COR-L47 (cell line): Measurements from ENCODE around the gene TUBA4A.
"Not testable (repeated sequence)": the region's sequence is repeated elsewhere in the genome, so short reads cannot be mapped to it uniquely, and the experiment has no call there.

Experiments
- DNase-seq: peaks from one replicate; lab custom pipeline; 2025; lab: John Stamatoyannopoulos, UW

TUBA4A gene

GRCh38 chr2:219210886-219211362, 42.8 kb downstream of the TUBA4A start:
- DNase-seq, result no peak

DNA sequence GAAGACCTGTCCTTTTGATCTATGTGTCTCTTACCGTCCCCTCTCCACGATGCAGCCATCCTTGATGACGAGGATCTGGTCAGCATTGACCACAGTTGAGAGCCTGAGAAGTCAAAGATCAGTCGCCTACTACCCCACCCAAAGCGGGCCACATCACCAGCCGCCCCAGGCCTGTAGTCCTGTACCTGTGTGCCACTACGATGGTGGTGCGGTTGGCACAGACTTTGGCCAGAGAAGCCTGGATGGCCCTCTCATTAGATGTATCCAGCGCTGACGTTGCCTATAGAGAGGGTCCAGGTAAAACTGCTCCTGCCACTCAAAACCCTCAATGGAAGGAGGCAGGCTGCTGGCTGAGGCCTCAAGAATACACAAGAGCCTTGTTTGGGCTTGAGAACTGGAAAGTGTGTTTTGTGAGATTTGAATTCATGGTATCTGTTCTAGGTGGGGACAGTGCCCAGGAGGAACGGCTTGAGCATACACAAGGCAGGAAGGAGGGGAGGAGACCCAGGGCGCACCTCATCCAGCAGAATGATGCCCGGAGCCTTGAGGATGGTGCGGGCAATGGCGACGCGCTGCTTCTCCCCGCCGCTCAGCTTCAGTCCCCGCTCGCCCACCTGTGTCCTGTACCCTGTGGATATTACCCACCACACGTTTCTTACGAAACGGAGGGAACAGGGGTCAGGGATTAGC, 43.4 kb downstream of the TUBA4A start:
- DNase-seq, result no peak

DNA sequence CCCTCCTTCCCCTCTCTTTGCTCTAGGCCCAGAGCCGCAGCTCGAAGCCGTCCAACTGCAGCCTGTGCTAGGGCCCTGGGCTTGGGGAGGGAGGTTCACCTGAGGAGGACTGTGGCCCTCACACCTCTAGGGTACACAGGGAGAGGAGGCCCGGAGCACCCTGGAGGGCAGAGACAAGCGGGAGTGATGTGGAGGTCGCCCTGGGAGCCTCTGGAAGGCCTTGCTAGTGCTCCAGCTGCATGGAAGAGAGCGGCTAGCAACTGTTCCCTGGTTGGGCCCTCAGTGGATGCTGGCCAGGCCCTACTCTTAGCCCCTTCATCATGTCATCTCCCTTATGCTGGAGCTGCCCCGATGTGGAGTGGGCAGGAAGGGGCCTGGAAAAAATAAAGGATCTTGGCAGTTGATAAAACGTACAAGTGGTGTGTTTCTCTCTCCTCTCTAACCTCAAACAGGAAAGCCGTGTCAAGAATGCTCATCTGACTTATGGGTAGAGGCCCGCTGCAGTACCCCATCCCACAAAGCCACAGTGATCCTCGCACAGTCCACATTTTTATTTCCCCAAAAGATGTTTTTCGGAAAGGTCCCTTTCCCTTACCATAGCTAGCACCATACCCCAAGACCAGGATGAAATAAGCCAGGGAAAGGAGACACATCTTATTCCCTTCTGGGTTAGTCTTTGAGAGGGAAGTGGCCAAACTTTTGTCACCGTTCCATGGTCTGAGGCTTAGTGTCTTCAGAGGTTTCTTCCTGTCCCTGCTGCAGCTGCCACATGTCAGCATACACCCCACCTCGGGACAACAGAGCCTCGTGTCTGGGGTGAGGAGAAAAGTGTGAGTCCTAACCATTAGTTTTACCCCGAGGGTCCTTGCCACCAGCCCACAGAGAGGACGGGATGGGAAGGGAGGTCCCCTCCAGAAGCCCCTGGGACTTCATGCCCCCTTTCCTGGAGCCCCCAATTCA, 44.2 kb downstream of the TUBA4A start:
- DNase-seq, result no peak

DNA sequence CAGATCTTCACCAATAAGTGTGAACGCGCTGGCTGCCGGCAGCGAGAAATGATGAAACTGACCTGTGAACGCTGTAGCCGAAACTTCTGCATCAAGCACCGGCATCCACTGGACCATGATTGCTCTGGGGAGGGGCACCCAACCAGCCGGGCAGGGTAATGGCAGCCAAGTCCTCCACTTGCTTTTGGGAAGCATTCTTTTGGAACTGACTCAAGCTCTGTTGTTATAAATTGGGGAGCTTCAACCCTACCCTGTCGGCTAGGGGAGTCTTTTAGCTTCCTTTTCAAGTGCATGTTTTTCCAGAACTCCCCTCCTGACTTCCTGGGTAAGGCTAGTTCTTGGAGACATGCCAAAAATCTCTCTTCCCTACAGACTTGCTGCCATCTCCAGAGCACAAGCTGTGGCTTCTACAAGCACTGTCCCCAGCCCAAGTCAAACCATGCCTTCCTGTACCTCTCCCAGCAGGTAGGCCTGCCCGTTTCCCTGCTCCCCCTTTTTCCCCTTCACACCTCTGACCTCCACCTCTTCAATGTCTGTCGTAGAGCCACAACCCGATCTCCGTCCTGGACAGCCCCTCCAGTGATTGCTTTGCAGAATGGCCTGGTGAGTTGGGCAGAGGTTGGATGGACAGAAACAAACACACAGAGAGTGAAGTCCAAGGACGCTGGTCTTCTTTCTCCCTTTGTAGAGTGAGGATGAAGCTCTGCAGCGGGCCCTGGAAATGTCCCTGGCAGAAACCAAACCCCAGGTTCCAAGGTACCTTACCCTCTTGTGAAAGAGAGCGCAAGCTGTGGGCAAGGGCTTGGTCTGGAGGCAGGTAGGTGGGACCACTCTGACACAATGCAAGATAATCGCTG, 45.6 kb downstream of the TUBA4A start:
- DNase-seq, result no peak

GRCh38 chr2:219207134-219207883, 46.4 kb downstream of the TUBA4A start:
- DNase-seq, result no peak

- DNase-seq, result peak; percentile 92
Measured at GRCh38 chr2:219206328-219207133, 47.2 kb downstream of the TUBA4A start, which contains the start of gene ZFAND2B. Gene ZFAND2B (plus strand): TSS chr2:219206782. CDS start chr2:219206988, 206 bp downstream.

- no peak for DNase-seq
Measured at GRCh38 chr2:219205981-219206327, 47.8 kb downstream of the TUBA4A start.

DNA sequence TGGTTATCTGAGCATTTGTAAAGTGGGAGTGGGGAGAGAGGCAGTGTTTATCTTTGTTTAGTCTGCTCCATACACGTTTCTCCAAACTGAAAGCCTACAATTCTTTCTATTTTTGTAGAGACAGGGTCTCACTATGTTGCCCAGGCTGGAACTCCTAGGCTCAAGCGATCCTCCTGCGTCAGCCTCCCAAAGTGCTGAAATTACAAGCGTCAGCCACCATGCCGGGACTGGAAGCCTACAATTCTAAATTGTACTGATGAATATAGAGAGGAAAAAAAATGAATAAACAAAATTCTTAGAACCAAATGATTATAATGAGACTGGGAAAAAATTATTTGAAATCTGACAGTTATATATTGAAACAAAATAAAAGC, 48.6 kb downstream of the TUBA4A start:
- no peak for DNase-seq

- no peak for DNase-seq
Measured at GRCh38 chr2:219204425-219205164, 49.1 kb downstream of the TUBA4A start.

DNA sequence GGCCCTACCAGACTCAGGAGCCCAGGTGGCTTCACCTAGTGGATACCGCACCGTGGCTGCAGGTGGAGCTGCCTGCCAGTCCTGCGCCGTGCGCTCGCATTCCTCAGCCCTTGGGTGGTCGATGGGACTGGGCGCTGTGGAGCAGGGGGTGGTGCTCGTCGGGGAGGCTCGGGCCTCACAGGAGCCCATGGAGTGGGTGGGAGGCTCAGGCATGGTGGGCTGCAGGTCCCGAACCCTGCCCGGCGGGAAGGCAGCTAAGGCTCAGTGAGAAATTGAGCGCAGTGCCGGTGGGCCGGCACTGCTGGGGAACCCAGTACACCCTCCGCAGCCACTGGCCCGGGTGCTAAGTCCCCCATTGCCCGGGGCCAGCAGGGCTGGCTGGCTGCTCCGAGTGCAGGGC, 52.4 kb downstream of the TUBA4A start:
- DNase-seq, result not testable (repeated sequence)

DNA sequence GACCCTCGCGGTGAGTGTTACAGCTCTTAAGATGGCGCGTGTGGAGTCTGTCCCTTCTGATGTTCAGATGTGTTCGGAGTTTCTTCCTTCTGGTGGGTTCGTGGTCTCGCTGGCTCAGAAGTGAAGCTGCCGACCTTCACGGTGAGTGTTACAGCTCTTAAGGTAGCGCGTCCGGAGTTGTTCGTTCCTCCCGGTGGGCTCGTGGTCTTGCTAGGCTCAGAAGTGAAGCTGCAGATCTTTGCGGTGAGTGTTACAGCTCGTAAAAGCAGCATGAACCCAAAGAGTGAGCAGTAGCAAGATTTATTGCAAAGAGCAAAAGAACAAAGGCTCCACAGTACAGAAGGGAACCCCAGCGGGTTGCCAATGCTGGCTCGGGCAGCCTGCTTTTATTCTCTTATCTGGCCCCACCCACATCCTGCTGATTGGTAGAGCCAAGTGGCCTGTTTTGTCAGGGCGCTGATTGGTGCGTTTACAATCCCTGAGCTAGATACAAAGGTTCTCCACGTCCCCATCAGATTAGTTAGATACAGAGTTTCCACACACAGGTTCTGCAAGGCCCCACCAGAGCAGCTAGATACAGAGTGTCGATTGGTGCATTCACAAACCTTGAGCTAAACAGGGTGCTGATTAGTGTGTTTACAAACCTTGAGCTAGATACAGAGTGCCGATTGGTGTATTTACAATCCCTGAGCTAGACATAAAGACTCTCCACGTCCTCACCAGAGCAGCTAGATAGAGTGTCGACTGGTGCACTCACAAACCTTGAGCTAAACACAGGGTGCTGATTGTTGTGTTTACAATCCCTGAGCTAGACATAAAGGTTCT, 53.0 kb downstream of the TUBA4A start:
- not testable (repeated sequence) for DNase-seq
